Fibroblast of lung (primary cell): ENCODE data around the gene PNPLA7.

Source experiments
- CTCF ChIP-seq, 2 donors: IDR thresholded peaks in 1 of 2; conservative IDR thresholded peaks in 1 of 2; 1 replicate in 1 of 2; 2 replicates in 1 of 2; pipeline ENCODE4 v1.5.1; 2011 to 2012; ENCODE audit warnings: low read length in 2 of 2, control low read depth in 1 of 2, inconsistent platforms in 1 of 2, low read depth in 1 of 2, mild to moderate bottlenecking in 1 of 2
- EZH2 ChIP-seq: IDR thresholded peaks from 2 replicates; pipeline ENCODE4 v1.5.1; 2012; ENCODE audit warnings: low read length, control low read depth, mild to moderate bottlenecking; ENCODE audit errors: missing control alignments

- TF ChIP-seq CTCF (conservative IDR thresholded peaks at IDR 0.05 in 1 of 2, IDR thresholded peaks at IDR 0.05 in 1 of 2; ENCODE audit: low read depth in 1 of 2, low read length in 2 of 2) (no peak), EZH2 (no peak)
These were observed 38.3 kb downstream of the PNPLA7 start for GRCh38 chr9:137511758-137512463.
